LNCAP (cell line): ENCODE data around the gene MAPK8IP2.

ENCODE experiments used
- TF ChIP-seq, protein P1 (sequence below): fragments of 450-650 bp; IDR thresholded peaks from 2 replicates; pipeline ENCODE4 v1.5.1; 2017; ENCODE audit warnings: mild to moderate bottlenecking

The MAPK8IP2 gene

DNA sequence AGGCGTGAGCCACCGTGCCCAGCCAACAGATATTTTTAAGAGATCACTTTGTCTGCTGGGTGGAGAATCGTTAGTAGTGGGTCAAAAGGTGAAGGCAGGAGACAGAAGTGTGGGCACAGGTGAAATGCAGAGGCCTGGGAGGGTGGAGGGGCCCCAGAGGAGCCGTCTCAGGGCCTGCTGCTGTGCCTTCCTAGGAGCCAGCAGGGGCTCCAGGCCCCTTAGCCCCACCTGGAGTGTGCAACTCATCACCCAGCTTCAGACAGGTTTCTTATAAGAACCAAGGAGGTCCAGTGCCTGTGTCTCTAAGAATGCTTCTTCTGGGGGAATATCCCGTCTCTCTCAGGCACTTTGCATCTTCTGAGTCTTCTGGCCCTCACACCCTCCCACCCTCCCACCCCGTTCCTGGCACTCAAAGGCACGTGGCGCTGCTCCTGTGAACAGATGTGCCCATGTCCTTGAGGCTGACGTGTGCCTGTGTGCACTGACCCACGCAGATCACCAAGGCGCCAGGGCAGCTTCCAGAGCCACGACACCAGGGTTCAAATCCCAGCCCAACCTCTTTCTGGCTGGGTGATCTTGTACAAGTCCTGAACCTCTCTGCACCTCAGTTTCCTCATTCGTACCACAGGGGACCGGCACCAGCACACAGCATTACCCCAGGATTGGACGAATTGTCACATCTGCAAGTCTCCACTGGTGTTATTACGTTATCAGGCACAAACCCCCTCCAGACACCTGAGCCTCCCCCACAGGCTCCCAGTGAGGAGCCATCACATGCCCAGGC lies 23.9 kb downstream of the MAPK8IP2 start:
- TF ChIP-seq, protein P1, sequence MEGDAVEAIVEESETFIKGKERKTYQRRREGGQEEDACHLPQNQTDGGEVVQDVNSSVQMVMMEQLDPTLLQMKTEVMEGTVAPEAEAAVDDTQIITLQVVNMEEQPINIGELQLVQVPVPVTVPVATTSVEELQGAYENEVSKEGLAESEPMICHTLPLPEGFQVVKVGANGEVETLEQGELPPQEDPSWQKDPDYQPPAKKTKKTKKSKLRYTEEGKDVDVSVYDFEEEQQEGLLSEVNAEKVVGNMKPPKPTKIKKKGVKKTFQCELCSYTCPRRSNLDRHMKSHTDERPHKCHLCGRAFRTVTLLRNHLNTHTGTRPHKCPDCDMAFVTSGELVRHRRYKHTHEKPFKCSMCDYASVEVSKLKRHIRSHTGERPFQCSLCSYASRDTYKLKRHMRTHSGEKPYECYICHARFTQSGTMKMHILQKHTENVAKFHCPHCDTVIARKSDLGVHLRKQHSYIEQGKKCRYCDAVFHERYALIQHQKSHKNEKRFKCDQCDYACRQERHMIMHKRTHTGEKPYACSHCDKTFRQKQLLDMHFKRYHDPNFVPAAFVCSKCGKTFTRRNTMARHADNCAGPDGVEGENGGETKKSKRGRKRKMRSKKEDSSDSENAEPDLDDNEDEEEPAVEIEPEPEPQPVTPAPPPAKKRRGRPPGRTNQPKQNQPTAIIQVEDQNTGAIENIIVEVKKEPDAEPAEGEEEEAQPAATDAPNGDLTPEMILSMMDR, result no peak

DNA sequence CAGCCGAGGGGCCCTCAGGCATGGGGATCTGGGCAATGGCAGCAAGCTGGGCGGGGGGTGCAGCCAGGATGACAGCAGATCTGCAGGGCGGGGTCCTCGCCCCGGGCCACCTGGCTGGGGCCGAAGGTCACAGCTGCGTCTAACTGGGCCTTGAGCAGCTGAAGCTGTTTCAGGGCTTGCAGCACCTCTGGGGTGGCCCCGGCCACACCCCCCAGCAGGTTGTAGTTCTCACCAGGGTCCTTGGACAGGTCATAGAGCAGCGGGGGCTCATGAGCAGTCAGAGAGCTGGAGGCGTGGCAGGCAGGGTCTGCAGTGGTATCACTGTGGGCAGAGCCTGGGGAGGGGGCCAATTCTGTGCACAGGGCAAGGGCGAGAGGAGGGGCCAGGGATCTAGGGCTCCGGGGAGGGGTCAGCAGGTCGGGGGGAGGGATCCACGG lies 24.6 kb downstream of the MAPK8IP2 start:
- TF ChIP-seq, protein P1, result no peak

DNA sequence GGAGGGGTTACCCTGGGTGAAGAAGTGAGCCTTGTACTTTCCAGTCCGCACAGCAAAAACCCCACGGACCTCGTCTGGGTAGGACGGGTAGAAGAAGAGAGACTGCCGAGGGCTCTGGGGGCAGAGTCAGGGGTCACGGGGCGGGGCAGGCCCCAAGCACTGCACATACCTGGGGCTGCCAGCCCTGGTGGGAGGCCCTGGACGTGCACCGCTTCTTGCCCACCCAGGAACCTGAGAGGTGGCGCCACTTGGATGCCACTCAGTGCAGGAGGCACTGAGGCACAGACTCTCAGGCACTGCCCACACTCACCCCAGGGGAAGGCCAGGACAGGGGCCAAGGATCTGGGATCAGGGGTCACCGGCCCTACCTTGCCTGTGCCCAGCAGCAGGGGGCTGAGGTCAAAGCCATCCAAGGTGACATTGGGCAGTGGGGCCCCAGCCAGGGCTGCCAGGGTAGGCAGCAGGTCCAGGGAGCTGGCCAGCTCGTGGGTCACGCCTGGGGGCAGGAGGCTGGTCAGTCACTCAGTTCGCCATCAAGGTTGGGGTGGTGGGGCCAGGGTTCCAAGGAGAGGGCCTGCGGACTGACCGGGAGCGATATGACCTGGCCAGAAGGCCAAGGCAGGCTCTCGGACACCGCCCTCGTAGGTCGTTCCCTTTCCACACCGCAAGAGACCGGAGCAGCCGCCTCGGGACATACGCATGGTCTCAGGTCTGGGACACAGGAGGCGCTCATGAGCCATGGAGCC lies 25.1 kb downstream of the MAPK8IP2 start:
- TF ChIP-seq, protein P1, result no peak

DNA sequence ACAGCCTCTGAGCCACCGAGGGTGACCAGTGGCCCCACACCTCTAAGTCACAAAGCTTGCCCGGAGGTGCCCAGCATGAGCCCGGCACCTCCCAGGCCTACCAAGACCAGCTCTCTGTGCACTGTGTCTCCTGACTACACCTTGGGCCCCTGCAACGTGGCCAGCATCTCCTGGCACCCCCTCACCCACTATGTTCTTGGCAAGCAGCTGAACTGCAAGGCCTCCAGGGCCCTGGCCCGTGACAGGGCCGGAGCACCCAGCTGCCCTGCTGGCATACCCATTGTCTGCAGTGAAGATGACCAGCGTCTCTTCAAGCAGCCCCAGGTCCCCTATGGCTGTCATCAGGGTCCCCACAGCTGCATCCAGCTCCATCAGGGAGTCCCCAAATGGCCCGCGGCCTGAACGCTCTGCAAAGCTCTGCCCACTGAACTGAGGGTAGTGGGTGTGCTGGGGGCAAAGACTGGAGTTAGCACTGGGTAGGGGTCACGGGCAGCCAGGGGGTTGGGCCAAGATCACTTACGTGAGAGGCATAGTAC lies 25.8 kb downstream of the MAPK8IP2 start:
- TF ChIP-seq, protein P1, result no peak

DNA sequence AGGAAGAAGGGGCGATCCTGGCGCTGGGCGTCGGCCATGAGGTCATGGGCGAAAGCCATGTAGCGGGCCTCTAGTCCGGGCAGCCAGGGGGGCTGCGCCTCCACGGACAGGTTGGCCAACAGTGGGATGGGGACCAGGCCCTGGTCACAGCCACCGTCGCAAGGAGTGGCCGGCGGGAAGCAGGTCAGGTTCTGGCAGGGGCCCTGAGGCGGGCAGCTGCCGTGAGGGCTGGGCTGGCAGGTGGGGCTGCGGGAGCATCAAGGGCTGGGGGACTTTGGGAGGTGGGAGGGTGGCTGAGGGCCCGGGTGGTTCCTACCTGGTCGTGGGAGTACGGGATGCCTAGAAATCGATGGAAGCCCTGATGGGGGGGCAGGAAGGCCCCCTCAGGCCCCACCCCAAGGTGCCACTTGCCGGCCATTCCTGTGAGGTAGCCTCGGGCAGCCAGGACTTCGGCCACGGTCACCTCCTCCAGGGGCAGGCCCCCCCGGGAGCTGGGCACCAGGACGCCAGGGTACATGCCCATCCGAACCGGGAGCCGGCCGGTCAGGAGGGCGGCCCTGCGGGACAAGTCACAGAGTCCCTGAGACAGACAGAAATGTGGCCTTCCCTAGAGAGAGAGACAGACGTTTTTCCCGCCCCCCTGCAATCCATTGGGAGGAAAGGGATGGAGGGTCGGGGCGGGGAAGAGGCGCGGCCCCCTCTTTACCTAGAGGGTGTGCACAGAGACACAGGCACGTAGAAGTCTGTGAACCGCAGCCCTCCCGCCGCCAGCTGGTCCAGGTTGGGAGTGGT lies 26.5 kb downstream of the MAPK8IP2 start:
- TF ChIP-seq, protein P1, result no peak

DNA sequence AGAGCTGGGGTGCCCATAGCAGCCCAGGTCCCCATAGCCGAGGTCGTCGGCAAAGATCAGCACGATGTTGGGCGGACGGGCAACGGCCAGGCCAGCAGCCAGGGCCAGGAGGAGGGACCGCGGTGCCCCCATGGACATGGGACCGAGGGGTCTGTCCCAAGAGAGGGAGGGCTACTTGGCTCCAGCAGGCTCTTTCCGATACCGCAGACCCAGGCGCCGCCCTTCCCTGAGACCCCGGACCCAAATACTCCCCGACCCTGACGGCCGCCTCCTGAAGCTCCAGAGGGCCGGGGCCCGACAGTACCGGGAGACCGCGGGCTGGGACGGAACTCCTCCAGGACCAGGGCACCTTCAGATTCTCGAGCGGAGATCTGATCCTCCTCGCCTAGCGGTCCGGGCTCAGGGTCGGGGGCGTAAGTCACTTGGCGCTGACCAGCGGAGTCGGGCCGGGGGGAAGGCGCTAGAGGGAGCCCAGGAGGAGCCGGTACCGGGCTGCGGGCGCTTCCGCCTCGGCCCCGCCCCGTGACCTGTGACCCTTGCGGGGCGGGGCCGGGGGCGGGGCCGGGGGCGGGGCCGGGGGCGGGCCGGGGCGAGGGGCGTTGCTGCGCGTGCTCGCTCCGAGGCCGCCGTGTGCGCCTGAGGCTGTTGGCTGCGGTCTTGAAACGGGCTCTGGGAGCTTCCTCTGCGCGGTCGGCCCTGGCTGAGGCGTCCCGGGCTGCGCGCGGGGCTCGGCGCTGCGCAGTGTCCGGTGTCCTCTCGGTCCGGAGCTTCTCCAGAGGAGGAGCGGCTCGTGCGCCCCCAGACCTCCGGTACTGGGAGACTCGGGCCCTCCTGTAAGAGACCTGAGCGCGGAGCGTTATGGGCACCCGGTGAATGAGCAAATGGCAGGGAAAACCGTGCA lies 27.3 kb downstream of the MAPK8IP2 start, which contains the start of gene ARSA:
ARSA (minus strand) TSS at position 511 of the 901 bp plus-strand sequence; CDS start at position 138, 373 bp downstream.
- TF ChIP-seq, protein P1, result peak; percentile 57
